GM19463 (cell line): ENCODE results near the gene TMEM130.
"Not testable (repeated sequence)": the region's sequence is repeated elsewhere in the genome, so short reads cannot be mapped to it uniquely, and the experiment has no call there.

Experiments used
- ATAC-seq: cut with Tn5 transposase; IDR thresholded peaks from one replicate; pipeline ENCODE4 v1.9.1; 2021; ENCODE audit warnings: mild to moderate bottlenecking, moderate library complexity; ENCODE audit not compliant: unreplicated experiment

TMEM130 gene

DNA sequence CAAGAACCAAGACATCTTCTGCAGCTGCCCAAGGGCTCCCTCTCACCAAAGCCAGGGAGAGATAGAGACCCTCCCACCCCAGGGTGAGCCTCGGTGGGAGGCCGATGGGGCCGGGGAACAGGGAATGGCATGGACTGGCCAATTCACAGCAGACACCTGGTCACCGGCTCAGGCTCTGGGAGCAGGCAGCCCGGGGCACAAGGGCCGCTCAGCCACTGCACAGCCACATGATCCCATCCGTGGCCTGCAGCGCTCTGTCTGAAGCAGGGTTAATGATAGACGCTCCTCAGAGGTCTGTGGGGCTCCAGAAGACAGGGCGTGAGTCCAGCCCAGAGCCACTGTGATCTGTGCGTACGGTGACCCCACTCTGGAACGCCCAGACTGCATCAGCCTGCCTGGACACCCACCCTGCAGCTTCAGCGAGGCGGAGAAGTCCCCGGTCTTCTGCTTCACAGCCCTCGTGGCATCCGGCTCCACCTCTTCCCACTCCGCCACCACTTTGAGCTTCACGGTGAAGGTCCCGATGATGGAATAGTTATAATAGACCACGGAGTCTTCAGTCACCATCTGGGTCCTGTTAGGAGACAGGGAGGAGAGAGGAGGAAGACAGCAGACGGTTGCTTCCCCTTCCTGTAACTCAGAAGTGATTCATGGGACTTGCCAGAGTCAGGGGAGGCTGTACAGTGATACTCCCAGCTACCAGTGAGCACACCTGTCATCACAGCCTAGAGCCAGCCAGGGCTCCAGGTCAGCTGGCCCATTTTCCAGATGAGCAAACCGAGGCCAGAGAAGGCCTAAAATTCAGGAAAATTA lies 14.0 kb downstream of the TMEM130 start:
- no peak for ATAC-seq

DNA sequence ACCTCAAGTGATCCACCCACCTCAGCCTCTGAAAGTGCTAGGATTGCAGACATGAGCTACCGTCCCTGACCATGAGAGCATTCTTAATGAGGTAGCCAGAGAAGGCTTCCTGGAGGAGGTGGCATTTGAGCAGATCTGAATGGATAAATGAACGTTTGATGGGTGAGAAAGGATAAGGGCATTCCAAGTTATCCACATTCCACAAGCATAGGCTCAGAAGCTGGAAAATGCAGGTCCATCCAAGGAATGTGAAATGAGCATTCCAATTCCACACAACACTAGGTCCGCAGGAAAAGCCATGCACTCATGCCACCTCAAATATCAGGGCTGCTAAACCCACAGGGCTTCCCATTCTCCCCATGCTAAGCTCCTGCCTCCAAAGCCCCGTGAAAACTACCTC lies 17.0 kb downstream of the TMEM130 start:
- no peak for ATAC-seq

DNA sequence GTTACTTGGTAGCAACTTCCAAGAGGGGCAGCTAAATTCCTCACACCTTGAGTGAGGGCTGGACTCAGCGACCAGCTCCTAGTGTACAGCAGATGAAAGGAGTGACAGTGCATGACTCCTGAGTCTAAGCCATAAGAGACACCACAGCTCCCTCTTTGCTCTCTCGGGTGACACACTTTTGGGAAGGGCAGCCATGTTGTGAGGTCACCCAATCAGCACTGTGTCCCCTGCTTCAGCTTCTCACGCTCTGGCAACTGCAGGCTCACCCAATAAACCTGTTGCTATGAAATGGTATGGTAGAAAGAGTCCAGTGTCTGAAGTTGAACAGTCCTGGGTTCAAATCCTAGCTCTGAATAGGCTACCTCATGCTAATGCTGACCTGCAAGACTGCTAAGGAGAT lies 20.9 kb downstream of the TMEM130 start:
- no peak for ATAC-seq

DNA sequence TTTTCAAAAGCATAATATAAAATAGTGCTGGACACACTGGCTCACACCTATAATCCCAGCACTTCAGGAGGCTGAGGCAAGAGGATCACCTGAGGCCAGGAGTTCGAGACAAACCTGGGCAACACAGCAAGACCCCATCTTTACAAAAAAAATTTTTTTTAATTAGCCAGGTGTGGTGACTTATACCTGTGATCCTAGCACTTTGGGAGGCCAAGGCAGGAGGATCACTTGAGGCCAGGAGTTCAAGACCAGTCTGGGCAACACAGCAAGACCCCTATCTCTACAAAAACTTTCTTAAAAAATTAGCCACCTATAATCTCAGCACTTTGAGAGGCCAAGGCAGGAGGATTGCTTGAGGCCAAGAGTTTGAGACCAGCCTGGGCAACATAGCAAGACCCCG lies 27.3 kb downstream of the TMEM130 start:
- not testable (repeated sequence) for ATAC-seq

DNA sequence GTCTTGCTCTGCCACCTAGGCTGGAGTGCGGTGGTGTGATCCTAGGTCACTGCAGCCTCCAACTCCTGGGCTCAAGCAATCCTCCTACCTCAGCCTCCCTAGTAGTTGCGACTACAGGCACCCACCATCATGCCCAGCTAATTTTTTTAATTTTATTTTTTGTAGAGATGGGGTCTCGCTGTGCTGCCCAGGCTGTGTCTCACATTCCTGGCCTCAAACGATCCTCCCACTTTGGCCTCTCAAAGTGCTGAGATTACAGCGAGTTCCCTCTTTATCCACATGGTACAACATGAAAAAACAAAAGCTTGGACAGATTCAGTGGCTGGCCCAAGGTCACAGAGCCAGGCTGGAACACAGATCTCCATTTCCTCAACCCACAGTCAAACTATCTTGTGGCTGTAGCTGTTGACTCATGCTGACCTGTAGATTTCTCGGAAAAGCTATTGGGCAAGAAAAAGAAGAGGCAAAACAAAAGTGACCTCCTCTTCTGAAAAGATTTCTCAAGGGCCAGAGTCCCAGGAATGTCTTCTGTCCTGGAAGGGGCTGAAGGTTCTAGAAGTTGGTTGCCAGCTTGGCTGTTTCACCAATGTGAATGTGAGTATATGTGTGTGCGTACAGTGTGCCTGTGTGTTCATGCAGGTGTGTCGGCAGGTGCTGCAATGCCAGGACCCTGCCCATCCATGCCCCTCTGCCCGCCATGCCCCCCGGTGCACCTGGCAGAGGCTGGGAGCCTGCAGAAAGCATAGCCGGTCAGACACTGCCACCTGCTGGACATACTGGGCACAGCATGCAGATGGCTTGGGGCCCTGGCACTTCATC lies 28.4 kb downstream of the TMEM130 start:
- ATAC-seq: no peak

DNA sequence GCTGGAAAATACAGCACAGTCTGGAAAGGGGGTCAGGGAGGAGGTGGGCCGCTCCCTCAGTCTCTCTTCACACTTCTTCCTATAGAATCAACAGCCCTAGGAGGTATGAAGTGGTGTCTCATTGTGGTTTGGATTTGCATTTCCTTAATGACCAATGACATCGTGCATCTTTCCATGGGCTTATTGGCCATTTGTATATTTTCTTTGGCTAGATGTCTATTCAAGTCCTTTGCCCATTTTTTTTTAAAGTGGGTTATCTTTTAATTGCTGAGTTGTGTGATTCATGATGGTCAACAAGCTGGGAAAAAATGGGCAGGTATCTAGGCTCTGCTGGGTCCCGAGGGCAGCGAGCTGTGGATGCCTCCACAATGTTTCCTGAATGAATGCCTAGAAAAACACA lies 29.1 kb downstream of the TMEM130 start:
- ATAC-seq: no peak

DNA sequence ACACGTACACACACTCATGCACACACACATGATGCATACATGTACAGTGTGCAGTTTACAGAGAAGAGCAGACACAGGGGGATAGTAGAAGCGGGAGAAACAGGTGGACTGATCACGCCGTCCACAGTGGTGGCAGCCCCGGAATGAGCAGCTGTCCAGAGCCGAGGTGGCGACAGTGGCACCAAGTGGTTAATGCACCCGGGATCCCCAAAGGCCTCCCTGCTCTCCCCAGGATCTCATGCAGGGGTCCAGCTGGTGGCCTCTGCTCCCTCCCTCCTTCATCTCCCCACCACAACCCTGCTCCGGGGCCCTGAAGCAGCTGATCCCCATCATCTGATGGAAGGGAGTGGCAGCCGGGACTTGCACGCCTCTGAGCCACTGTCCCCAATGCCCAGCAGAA lies 29.7 kb downstream of the TMEM130 start:
- no peak for ATAC-seq

DNA sequence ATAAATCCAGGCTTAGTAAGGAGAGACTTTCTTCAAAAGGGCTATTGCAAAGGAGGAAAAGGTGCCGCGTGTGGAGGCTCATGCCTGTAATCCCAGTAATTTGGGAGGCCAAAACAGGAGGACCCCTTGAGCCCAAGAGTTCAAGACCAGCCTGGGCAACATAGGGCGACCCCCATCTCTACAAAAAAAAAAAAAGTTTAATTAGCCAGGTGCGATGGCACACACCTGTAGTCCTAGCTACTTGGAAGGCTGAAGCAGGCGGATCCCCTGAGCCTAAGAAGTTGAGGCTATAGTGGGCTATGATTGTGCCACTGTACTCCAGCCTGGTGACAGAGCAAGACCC lies 32.2 kb downstream of the TMEM130 start:
- ATAC-seq: no peak

DNA sequence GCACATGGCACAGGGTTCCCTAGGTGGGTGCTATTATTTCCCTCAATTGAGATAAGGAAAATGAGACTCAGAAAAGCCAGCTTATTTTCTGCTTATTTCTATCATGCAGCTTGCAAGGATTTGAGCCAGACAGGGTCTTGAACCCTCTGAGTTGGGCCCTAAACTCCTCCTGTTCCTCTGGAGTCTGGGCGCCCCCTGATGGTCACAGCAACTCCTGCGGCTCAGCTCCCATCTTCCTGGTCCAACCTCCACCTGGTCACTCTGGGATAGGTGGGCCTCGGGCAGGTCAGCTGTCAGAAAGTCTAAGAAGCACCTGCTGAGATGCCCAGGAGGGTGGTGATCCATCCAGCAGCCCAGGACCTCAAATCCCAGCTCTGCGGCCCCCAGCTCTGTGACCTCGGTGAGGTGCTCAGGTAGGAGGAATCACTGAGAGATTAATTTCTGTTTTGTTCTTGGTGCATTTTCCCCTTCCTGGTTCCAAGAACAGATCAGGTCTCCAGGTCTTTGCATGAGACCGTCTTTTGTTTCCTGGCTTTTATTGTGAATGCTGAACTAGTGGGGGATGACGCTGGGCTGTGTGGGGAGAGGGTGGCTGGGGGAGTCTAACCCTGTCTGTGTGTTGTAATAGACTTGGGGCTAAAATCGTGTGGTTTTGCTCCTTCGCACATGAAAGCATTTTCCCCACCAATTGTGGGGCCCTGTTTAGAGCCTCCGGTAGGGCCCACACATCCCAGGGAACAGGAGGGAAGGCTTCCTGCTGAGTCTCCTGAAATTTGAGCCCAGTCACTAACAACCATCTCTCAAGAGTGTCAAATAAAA lies 32.8 kb downstream of the TMEM130 start:
- ATAC-seq: no peak

DNA sequence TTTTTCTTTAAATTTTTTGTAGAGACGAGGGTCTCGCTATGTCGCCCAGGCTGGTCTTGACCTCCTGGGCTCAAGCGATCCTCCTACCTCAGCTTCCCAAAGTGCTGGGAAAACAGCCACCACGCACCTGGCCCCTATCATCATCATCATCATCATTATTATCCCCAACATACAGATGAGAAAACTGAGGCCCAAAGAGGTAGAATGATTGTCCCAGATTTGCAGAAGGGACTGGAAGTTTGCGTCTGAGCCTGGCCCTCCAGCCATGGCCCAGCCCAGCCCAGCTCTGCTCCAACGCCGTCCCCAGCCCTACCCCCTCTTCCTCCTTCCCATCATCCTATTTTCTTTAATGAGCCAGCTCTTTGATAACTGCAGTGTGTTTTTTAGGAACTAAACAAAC lies 34.9 kb downstream of the TMEM130 start:
- ATAC-seq: no peak

DNA sequence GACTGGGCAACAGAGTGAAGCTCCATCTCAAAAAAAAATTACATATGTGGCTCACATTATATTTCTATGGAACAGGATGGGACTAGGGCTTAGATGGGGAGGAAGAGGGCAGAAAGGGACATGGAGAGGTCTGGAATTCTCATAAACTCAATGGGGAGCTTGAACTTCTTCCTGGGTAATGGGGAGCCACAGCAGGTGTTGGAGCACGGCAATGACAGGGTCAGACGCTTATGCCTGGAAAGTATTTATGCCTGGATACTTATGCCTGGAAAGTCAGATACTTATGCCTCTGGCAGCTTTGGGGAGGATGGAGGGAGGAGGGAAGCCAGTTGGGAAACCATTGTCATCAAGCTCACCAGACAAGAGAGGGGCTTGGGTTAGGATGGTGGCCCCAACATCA lies 36.8 kb downstream of the TMEM130 start:
- ATAC-seq: no peak

DNA sequence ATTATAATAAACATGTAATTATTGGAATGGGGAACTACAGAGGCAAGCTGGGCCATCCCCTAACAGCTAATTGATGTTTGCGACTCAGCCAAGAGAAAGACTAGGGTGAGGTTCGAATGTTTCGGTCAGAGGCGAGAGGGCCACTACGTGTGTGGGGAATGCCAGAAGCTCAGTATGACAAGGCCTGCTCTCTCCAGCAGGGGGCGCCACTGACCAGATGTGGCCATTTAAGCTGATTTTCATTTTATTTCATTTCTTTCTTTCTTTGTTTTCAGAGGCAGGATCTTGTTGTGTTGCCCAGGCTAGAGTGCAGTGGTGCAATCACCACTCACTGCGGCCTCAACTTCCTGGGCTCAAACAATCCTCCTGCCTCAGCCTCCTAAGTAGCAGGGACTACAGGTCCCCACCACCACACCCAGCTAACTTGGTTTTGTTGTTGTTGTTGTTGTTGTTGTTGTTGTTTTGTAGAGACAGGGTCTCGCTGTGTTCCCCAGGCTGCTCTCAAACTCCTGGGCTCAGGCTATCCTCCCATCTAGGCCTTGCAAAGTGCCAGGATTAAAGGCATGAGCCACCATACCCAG lies 38.1 kb downstream of the TMEM130 start:
- ATAC-seq: no peak

DNA sequence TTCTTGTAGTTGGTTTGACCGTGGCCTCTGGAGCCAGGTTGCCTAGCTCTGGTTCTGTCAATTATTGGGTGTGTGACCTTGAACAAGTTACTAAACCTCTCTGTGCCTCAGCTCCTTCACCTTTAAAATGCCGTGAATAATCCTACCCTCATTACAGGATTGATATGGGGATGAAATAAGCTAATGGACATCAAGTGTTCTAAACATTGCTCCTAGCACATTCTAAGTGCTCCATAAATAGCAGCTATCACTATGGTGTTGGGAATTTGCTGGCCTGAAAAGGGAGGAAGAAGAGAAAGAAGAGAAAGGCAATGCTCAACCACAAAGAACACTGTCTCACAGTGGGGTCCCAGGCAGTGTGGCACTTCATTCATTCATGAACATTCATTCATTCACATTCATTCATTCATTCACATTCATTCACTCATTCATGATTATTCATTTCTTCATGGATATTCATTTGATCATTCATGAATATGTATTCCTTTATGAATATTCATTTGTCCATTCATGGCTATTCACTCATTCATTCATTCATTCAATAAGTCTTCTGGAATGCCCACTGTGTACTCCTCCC lies 38.8 kb downstream of the TMEM130 start:
- ATAC-seq: no peak

DNA sequence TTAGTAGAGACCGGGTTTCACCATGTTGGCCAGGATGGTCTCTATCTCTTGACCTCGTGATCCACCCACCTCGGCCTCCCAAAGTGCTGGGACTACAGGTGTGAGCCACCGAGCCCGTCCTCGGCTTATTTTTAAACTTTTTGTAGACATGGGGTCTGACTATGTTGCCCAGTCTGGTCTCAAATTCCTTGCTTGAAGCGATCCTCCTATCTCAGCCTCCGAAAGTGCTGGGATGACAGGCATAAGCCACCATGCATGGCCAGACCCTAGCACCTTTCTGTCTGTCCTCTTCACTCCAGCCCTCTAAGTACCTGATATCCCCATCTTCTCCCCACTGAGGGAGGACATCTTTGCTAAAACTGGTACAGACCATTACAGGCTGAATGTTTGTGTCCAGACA lies 41.4 kb downstream of the TMEM130 start:
- ATAC-seq: no peak

DNA sequence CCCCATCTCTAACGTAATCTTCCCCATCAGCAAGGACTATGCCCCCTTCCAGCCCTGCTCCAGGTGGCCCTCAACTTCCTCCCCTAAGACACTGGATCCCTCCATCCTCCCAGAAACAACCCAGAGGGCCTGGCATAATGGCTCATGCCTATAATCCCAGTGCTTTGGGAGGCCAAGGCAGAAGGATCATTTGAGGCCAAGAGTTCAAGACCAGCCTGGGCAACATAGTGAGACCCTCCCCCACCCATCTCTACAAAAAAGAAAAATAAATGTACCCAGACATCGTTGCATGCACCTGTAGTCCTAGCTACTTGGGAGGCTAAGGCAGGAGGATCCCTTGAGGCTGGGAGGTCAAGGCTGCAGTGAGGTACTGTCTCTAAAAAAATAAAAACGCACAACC lies 42.6 kb downstream of the TMEM130 start:
- ATAC-seq: no peak

DNA sequence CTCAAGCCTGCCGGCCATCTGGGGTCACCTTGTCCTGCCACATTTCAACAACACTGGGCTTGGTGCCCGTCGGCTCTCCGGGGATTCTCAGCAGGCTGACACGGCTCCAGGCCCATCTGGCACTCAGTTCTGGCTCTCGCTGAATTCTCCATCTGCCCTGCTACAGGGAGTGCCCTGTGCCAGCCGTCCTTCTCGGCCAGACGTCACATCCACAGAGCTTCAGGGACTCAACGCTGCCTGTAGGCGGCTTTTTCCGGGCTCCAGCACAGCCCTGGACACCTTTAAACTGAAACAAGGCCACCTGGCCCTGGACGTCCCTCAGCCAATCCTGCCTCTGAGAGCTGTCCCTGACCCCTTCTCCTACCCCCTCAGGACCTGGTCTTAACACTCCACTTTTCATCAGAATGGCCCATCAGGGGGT lies 43.0 kb downstream of the TMEM130 start:
- ATAC-seq: no peak

DNA sequence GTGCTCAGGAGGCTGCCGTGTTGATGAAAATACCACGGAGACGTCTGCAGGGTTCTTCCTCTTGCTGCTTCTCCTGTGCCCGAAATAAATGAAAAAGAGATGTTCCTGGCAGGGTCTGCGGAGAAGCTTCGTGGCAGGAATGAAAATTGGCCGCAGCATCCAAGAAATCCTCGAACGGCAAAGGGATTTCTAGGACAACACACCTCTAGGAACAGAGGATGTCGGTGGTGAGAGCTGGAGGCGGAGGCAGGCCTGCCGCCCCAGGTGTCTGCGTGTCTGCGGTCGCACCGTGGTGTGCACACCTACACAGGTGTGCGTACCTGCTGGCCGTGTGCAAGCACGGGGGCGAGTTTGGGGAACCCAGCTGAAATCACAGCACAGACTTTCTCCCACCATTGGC lies 43.4 kb downstream of the TMEM130 start:
- ATAC-seq: no peak

DNA sequence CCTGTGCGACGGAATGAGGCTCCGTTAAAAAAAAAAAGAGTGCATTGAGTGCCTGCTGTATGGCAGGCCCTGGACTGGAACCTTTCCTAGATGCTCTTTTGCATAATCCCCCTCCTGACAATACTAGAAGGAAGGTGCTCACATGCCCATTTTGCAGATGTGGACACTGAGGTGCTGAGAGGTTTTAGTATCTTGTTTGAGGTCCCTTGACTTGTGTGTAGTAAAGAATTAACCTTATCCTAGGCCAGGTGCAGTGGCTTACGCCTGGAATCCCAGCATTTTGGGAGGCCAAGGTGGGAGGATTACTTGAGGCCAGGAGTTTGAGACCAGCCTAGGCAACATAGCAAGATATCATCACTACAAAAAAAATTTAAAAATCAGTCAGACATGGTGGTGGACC lies 46.6 kb downstream of the TMEM130 start:
- ATAC-seq: no peak

DNA sequence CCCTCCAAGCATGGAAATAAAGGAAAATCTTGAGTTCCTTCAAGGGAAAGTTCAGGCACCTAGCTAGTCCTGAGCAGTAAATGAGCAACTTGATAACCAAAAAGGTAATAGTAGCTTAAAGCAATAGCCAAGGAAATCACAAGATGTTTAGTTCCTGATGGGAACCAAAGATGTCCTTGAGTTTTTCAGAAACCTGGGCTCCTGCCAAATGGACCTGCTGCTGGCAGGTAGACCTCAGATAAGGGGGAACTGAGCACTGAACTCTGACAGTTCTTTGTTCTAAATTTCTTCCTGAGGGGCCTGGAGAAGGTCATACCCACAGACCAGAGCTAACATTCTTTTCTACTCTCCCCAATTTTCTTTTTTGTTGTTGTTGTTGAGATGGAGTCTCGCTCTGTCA lies 48.5 kb downstream of the TMEM130 start:
- ATAC-seq: no peak

DNA sequence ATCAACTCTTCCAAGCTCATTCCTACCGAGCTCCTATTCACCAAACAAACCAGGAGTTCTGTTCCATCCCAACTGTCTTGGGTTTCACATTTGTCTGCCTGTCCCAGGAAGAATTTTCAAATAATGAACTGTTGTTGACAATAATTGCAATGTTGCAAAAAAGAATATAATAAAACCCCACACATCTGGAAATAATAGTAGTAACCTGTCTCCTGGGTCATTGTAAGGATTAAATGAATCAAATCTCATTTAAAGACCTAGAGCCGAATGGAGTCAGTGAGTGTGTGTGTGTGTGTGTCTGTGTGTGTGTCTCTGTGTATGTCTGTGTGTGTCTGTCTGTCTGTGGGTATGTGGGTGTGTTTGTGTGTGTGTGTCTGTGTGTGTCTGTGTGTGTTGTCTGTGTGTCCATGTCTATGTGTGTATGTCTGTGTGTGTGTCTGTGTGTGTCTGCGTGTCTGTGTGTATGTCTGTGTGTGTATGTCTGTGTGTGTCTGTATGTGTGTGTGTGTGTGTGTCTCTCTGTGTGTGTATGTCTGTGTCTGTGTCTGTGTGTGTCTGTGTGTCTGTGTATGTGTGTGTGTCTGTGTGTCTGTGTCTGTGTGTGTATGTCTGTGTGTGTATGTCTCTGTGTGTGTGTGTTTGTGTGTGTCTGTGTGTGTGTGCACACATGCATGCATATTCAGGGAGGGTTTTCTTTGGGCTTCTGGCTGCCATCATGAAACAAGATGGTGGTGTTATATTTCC lies 52.7 kb downstream of the TMEM130 start:
- ATAC-seq: no peak
